GM12878 (cell line): ENCODE measurements around the gene BRICD5. TPM values are rescaled to one million over a fixed set of nuclear protein-coding genes. Genes with fewer than 3 reads are reported as not detected.
A peak's percentile ranks its signal among the peaks of the same experiment; 100 is the strongest.

Experiments
- ATAC-seq: fragments of 200-7000 bp; cut with Tn5 transposase; 3 replicates; pipeline ENCODE4 v1.9.1; 2020; ENCODE audit warnings: mild to moderate bottlenecking, moderate library complexity
- BruUV-seq: library from RNA; stranded (reverse); fragments of 400-500 nt; replicated peaks from 2 replicates; lab custom pipeline; 2021; lab: Mats Ljungman, UMichigan
- CTCF ChIA-PET: fragments of 300-600 bp; sonication (Branson Sonifier 250); formaldehyde crosslinking; extraction: SDS; loops from one replicate; lab custom pipeline; 2021; ENCODE audit warnings: inconsistent platforms; lab: Yijun Ruan, JAX
- POLR2A ChIA-PET: fragments of 350-600 bp; formaldehyde crosslinking; extraction: SDS; loops from one replicate; lab custom pipeline; 2021; ENCODE audit warnings: inconsistent platforms; lab: Charles Lee
- RAD21 ChIA-PET: fragments of 300-600 bp; sonication (Branson Sonifier 250); formaldehyde crosslinking; loops from one replicate; lab custom pipeline; 2023; ENCODE audit warnings: antibody characterized with exemption; ENCODE audit not compliant: unreplicated experiment; lab: Charles Lee
- SMC1A ChIA-PET: fragments of 300-600 bp; sonication (Branson Sonifier 250); formaldehyde crosslinking; loops from one replicate; lab custom pipeline; 2023; ENCODE audit not compliant: unreplicated experiment, uncharacterized antibody; lab: Charles Lee
- DNase-seq: peaks from one replicate; pipeline ENCODE4 v3.0.0-alpha.2; 2011; ENCODE audit warnings: low read depth, low spot score
- FAIRE-seq: peaks from 3 replicates; lab custom pipeline; 2011; peaks lifted over from hg19 to GRCh38; lab: Jason Lieb, UNC
- H2AFZ ChIP-seq: 2 replicates; pipeline ENCODE4 v1.6.0; 2011; ENCODE audit warnings: low read depth, low read length, control low read depth; ENCODE audit not compliant: control insufficient read depth
- H3K27ac ChIP-seq: 2 replicates; pipeline ENCODE4 v1.5.1; 2011; ENCODE audit warnings: control low read depth; ENCODE audit not compliant: control insufficient read depth, insufficient read depth
- H3K27me3 ChIP-seq, 2 experiments: replicated peaks in 1 of 2; 2 replicates each; pipeline versions ENCODE4 v1.6.0 to v1.6.1; 2011; ENCODE audit warnings: low read length in 1 of 2; ENCODE audit not compliant: control insufficient read depth in 2 of 2, insufficient read depth in 2 of 2
- H3K36me3 ChIP-seq, 2 experiments: 2 replicates each; pipeline ENCODE4 v1.5.1; 2011; ENCODE audit warnings: low read length in 1 of 2; ENCODE audit not compliant: control insufficient read depth in 2 of 2, insufficient read depth in 2 of 2
- H3K4me1 ChIP-seq: 2 replicates; pipeline ENCODE4 v1.6.1; 2011; ENCODE audit warnings: mild to moderate bottlenecking, low read length, moderate library complexity, mixed read lengths; ENCODE audit not compliant: control insufficient read depth, insufficient read depth
- H3K4me2 ChIP-seq: 2 replicates; pipeline ENCODE4 v1.6.0; 2011; ENCODE audit warnings: control low read depth; ENCODE audit not compliant: control insufficient read depth, insufficient read depth
- H3K4me3 ChIP-seq: fragments of 200-600 bp; sonication (generic); 2 replicates; pipeline ENCODE4 v1.5.1; 2016
- H3K79me2 ChIP-seq: 2 replicates; pipeline ENCODE4 v1.6.0; 2011; ENCODE audit warnings: low read length; ENCODE audit not compliant: control insufficient read depth, insufficient read depth
- H3K9ac ChIP-seq: 2 replicates; pipeline ENCODE4 v1.8.0; 2011; ENCODE audit warnings: low read length, control low read depth, mixed read lengths; ENCODE audit not compliant: control insufficient read depth, insufficient read depth
- H3K9me3 ChIP-seq: replicated peaks from 3 replicates; pipeline ENCODE4 v1.5.1; 2011; ENCODE audit warnings: mild to moderate bottlenecking, low read length; ENCODE audit not compliant: control insufficient read depth, insufficient read depth
- H4K20me1 ChIP-seq: 2 replicates; pipeline ENCODE4 v1.6.0; 2011; ENCODE audit not compliant: control insufficient read depth, insufficient read depth
- ATF3 ChIP-seq: IDR thresholded peaks from 2 replicates; pipeline ENCODE4 v1.6.1; 2011; ENCODE audit warnings: low read depth, mild to moderate bottlenecking, low read length, moderate library complexity, borderline replicate concordance; ENCODE audit errors: extremely low read depth
- BRCA1 ChIP-seq: IDR thresholded peaks from 2 replicates; pipeline ENCODE4 v1.6.1; 2011; ENCODE audit warnings: low read depth, low read length, improper control_type of control experiment
- CBX3 ChIP-seq: fragments of 200-600 bp; sonication (generic); IDR thresholded peaks from 2 replicates; pipeline ENCODE4 v1.6.1; 2016; ENCODE audit warnings: low read depth, borderline replicate concordance
- CEBPZ ChIP-seq: fragments of 150-350 bp; IDR thresholded peaks from 2 replicates; pipeline ENCODE4 v1.6.1; 2016; ENCODE audit warnings: low read depth, low read length
- CHD2 ChIP-seq: IDR thresholded peaks from 2 replicates; pipeline ENCODE4 v1.6.1; 2011; ENCODE audit warnings: low read depth, low read length, improper control_type of control experiment, borderline replicate concordance
- FOS ChIP-seq: IDR thresholded peaks from 3 replicates; pipeline ENCODE4 v1.6.1; 2011; ENCODE audit warnings: borderline replicate concordance; ENCODE audit not compliant: insufficient read length; ENCODE audit errors: extremely low read depth
- FOXM1 ChIP-seq: IDR thresholded peaks from 2 replicates; pipeline ENCODE4 v1.6.1; 2012; ENCODE audit warnings: low read depth, mild to moderate bottlenecking, inconsistent platforms, low read length, moderate library complexity
- HDAC2 ChIP-seq: fragments of 200-600 bp; sonication (generic); IDR thresholded peaks from 2 replicates; pipeline ENCODE4 v1.6.1; 2017
- IKZF1 ChIP-seq: fragments of 450-650 bp; conservative IDR thresholded peaks from 2 replicates; pipeline ENCODE4 v1.6.1; 2017; ENCODE audit warnings: antibody characterized with exemption, mild to moderate bottlenecking
- JUNB ChIP-seq: IDR thresholded peaks from 2 replicates; pipeline ENCODE4 v1.6.1; 2016; ENCODE audit warnings: antibody characterized with exemption, mild to moderate bottlenecking
- NFYB ChIP-seq: IDR thresholded peaks from 2 replicates; pipeline ENCODE4 v1.6.1; 2011; ENCODE audit warnings: low read depth, mild to moderate bottlenecking, low read length, improper control_type of control experiment, moderate library complexity; ENCODE audit not compliant: insufficient read depth
- PAX5 ChIP-seq: IDR thresholded peaks from 2 replicates; pipeline ENCODE4 v1.6.1; 2011; ENCODE audit warnings: low read depth, low read length, borderline replicate concordance
- PBX3 ChIP-seq: IDR thresholded peaks from 2 replicates; pipeline ENCODE4 v1.6.1; 2011; ENCODE audit warnings: mild to moderate bottlenecking, low read depth, low read length, moderate library complexity; ENCODE audit not compliant: insufficient replicate concordance
- PRDM15 ChIP-seq: fragments of 450-650 bp; formaldehyde crosslinking; IDR thresholded peaks from 2 replicates; pipeline ENCODE4 v1.4.0; 2020; ENCODE audit warnings: mild to moderate bottlenecking, moderate library complexity
- SP1 ChIP-seq: IDR thresholded peaks from one replicate; pipeline ENCODE4 v1.6.1; 2011; ENCODE audit warnings: low read depth, low read length
- YBX1 ChIP-seq: fragments of 450-650 bp; IDR thresholded peaks from 2 replicates; pipeline ENCODE4 v1.6.1; 2016; ENCODE audit warnings: antibody characterized with exemption
- WGBS: methylation state at CpG from one replicate; pipeline ENCODE4 v1.1.6; 2016; ENCODE audit warnings: low lambda C conversion rate; ENCODE audit not compliant: insufficient replicate concordance, insufficient coverage; ENCODE audit errors: missing lambda C conversion rate; 5-methylcytosine and 5-hydroxymethylcytosine counted together
- in situ Hi-C: fragments of 300-500 bp; cut with MboI; formaldehyde crosslinking; loops from 9 replicates; pipeline ENCODE4 v1.14.3; 2018; ENCODE audit warnings: mixed read lengths
- intact Hi-C: fragments of 100-400 bp; cut with micrococcal nuclease; formaldehyde crosslinking; loops from one replicate; pipeline ENCODE4 v1.14.2; 2022; ENCODE audit not compliant: unreplicated experiment
- polyA plus RNA-seq, 11 experiments: library from polyadenylated mRNA; depleted of rRNA in 4 of 11; unstranded in 6 of 11; stranded (reverse) in 5 of 11; fragments of >200 nt; fragmentation: Nextera tagmentation in 4 of 11; fragmentation: Illumina TruSeq in 1 of 11; extraction: Ambion mirVana in 4 of 11; extraction: Trizol in 1 of 11; gene quantifications; 1 replicate in 1 of 11; 2 replicates in 10 of 11; pipeline versions ENCODE4 v1.2.1 to v1.2.3, GENCODE V29; 2011 to 2016; ENCODE audit warnings: inconsistent platforms in 2 of 11, missing spikeins in 2 of 11, low read depth in 1 of 11
- total RNA-seq, 4 experiments: library from RNA; depleted of rRNA in 3 of 4; stranded (reverse); fragments of >200 nt in 3 of 4; fragmentation: Illumina TruSeq in 1 of 4; extraction: Trizol in 1 of 4; gene quantifications; 2 replicates each; pipeline versions ENCODE4 v1.2.1 to v1.2.3, GENCODE V29; 2013 to 2021

The BRICD5 gene
- total and polyA plus RNA-seq, 10 of the 15 experiments (the other 5 are each of a cell fraction or from before 2014, with no cell fraction given) = 0.58 to 11.6 (median 1.5) TPM; not detected in 1

- peak within 1 kb of the TSS; percentile 88 for H3K9ac ChIP-seq
- no peaks in the 10 kb centered on the region for H3K9me3 ChIP-seq
- ATAC-seq (no peak), FAIRE-seq (peak; percentile 97), DNase-seq (no peak)
- no TSS peak for BruUV-seq
- H3K79me2 ChIP-seq = peaks cover 16% of the 10 kb centered on the region
- H3K27ac ChIP-seq = peak within 1 kb of the TSS; percentile 87
- intact Hi-C loops (no loop called here), in situ Hi-C loops (no loop called here)
- H3K36me3 ChIP-seq = peaks cover 0 to 3% of the 10 kb centered on the region in 2 experiments; a peak in 2 of 4 replicates
- H3K4me2 ChIP-seq = peak within 1 kb of the TSS; percentile 82
- ChIA-PET SMC1A (interaction anchor here (0.7 to 1.0 kb wide), 2 partner anchors 8 to 60 kb away, joined by 3 to 4 read pairs; partner anchors contain the start of genes E4F1 and TRAF7), POLR2A (interaction anchor here (0.5 to 1.7 kb wide), 11 partner anchors 8 to 389 kb away, joined by 3 to 11 read pairs (median 5); partner anchors contain the start of genes ECI1, MLST8, NTHL1 and TRAF7), CTCF (interaction anchor here (1.0 to 1.5 kb wide), 2 partner anchors 9 to 20 kb away, joined by 3 to 6 read pairs; partner anchors contain the start of gene MLST8), RAD21 (interaction anchor here (0.8 to 1.3 kb wide), 5 partner anchors 9 to 216 kb away, joined by 3 to 7 read pairs (median 4); partner anchors contain the start of genes ECI1 and TRAF7)
- no peaks in the 10 kb centered on the region for H3K27me3 ChIP-seq
- peak within 1 kb of the TSS; percentile 96 for H2AFZ ChIP-seq
- peak within 1 kb of the TSS; percentile 88 for H3K4me3 ChIP-seq
- no peaks in the 10 kb centered on the region for H4K20me1 ChIP-seq
- H3K4me1 ChIP-seq = no peaks in the 10 kb centered on the region
- WGBS = under 1% methylated on average over 23 of the region's 48 CpGs
- TF ChIP-seq FOXM1 (0 out of 2 replicates have a peak, but pooled peaks have one; percentile 29), BRCA1 (no peak), JUNB (no peak), SP1 (peak; percentile 100), NFYB (peak; percentile 95; the same call in 1 of the 2 replicates), YBX1 (no peak), PRDM15 (CRISPR knock-in tag) (peak; percentile 74; the same call in 1 of the 2 replicates), FOS (peak; percentile 96), HDAC2 (no peak), CBX3 (no peak), CEBPZ (peak; percentile 50; the same call in 1 of the 2 replicates), IKZF1 (no peak), CHD2 (peak; percentile 95; the same call in 1 of the 2 replicates), PAX5 (no peak), ATF3 (peak; percentile 78; the same call in 1 of the 2 replicates), PBX3 (peak; percentile 92)
Measured at GRCh38 chr16:2214719-2214968, 4.0 kb upstream of the BRICD5 start, which contains the start of gene PGP. PGP (minus strand) TSS chr16:2214840; CDS start chr16:2214777, 63 bp downstream.
